K562 (cell line): ENCODE measurements around the gene FOXF2. TPM values are rescaled to one million over a fixed set of nuclear protein-coding genes. Genes with fewer than 3 reads are reported as not detected.

Experiments used
- ATAC-seq: fragments of 200-7000 bp; cut with Tn5 transposase; 3 replicates; pipeline ENCODE4 v1.9.1; 2020; ENCODE audit warnings: moderate library complexity
- BruUV-seq: library from RNA; stranded (reverse); fragments of 400-500 nt; replicated peaks from 2 replicates; lab custom pipeline; 2021; lab: Mats Ljungman, UMichigan
- CTCF ChIA-PET: fragments of 300-600 bp; formaldehyde crosslinking; extraction: SDS; loops from one replicate; lab custom pipeline; 2021; ENCODE audit warnings: low intra/inter-chr PET ratio; lab: Yijun Ruan, JAX
- POLR2A ChIA-PET: fragments of 300-600, 350-650 bp; sonication (Branson Sonifier 250); formaldehyde crosslinking; extraction: SDS; loops from one replicate; lab custom pipeline; 2021; ENCODE audit warnings: antibody characterized with exemption, inconsistent platforms; lab: Yijun Ruan, JAX
- DNase-seq, 4 experiments: peaks; one replicate each; pipeline versions ENCODE4 v3.0.0 to v3.0.0-alpha.2; 2011 to 2018; ENCODE audit warnings: low spot score in 3 of 4, mixed read lengths in 3 of 4; ENCODE audit errors: extremely low read depth in 1 of 4
- FAIRE-seq: peaks from 2 replicates; lab custom pipeline; 2011; peaks lifted over from hg19 to GRCh38; lab: Jason Lieb, UNC
- H2AFZ ChIP-seq: 2 replicates; pipeline ENCODE4 v1.6.0; 2011; ENCODE audit warnings: low read depth, low read length, control low read depth, inconsistent platforms
- H3K27ac ChIP-seq: fragments of 200-600 bp; 3 replicates; pipeline ENCODE4 v1.8.0; 2011; ENCODE audit warnings: low read depth, mild to moderate bottlenecking, control low read depth, inconsistent platforms, low read length, moderate library complexity, mixed read lengths; ENCODE audit errors: extremely low read depth
- H3K27me3 ChIP-seq, 2 experiments: fragments of 300-600 bp in 1 of 2; 2 replicates in 1 of 2; 3 replicates in 1 of 2; pipeline versions ENCODE4 v1.6.0 to v1.8.0; 2011; ENCODE audit warnings: inconsistent platforms in 2 of 2, low read length in 2 of 2, mild to moderate bottlenecking in 1 of 2, mixed read lengths in 1 of 2, moderate library complexity in 1 of 2; ENCODE audit not compliant: control insufficient read depth in 2 of 2, insufficient read depth in 2 of 2
- H3K36me3 ChIP-seq: fragments of 300-600 bp; 3 replicates; pipeline ENCODE4 v1.8.0; 2011; ENCODE audit warnings: mild to moderate bottlenecking, low read length, inconsistent platforms; ENCODE audit not compliant: control insufficient read depth, insufficient read depth
- H3K4me1 ChIP-seq, 2 experiments: fragments of 200-600 bp in 1 of 2; replicated peaks in 1 of 2; 2 replicates in 1 of 2; 3 replicates in 1 of 2; pipeline versions ENCODE4 v1.5.1 to v1.8.0; 2011; ENCODE audit warnings: inconsistent platforms in 2 of 2, low read length in 2 of 2, mild to moderate bottlenecking in 1 of 2, mixed read lengths in 1 of 2, moderate library complexity in 1 of 2; ENCODE audit not compliant: control insufficient read depth in 2 of 2, insufficient read depth in 2 of 2
- H3K4me2 ChIP-seq: 2 replicates; pipeline ENCODE4 v1.6.1; 2011; ENCODE audit warnings: low read length, control low read depth, inconsistent platforms, mixed read lengths; ENCODE audit not compliant: insufficient read depth
- H3K4me3 ChIP-seq: fragments of 200-600 bp; sonication (generic), shearing (Covaris generic); 2 replicates; pipeline ENCODE4 v1.5.1; 2016; ENCODE audit warnings: control low read depth, inconsistent platforms
- H3K79me2 ChIP-seq: fragments of 200-600 bp; 3 replicates; pipeline ENCODE4 v1.8.0; 2011; ENCODE audit warnings: low read length, inconsistent platforms; ENCODE audit not compliant: control insufficient read depth, insufficient read depth
- H3K9ac ChIP-seq, 2 experiments: 2 replicates each; pipeline versions ENCODE4 v1.6.0 to v1.6.1; 2011; ENCODE audit warnings: low read depth in 2 of 2, low read length in 2 of 2, control low read depth in 1 of 2, inconsistent platforms in 1 of 2, mild to moderate bottlenecking in 1 of 2, mixed read lengths in 1 of 2; ENCODE audit not compliant: insufficient read depth in 1 of 2
- H3K9me1 ChIP-seq: one replicate; pipeline ENCODE4 v1.6.0; 2011; ENCODE audit warnings: inconsistent platforms, mild to moderate bottlenecking, low read length, moderate library complexity; ENCODE audit not compliant: control insufficient read depth, insufficient read depth
- H3K9me3 ChIP-seq: replicated peaks from 2 replicates; pipeline ENCODE4 v1.5.1; 2011; ENCODE audit warnings: low read depth, low read length, inconsistent platforms; ENCODE audit not compliant: control insufficient read depth, insufficient read depth
- H4K20me1 ChIP-seq: replicated peaks from 2 replicates; pipeline ENCODE4 v1.6.1; 2011; ENCODE audit warnings: low read length, inconsistent platforms, mixed read lengths; ENCODE audit not compliant: control insufficient read depth, insufficient read depth
- CUX1 ChIP-seq: fragments of 200-800 bp; sonication (Bioruptor generic); IDR thresholded peaks from 2 replicates; pipeline ENCODE4 v1.6.1; 2016; ENCODE audit warnings: missing genetic modification characterization, missing compliant biosample characterization
- HNRNPH1 ChIP-seq: fragments of 200-400 bp; formaldehyde crosslinking; optimal IDR thresholded peaks from 2 replicates; pipeline ENCODE3; 2017; ENCODE audit warnings: low read depth, mild to moderate bottlenecking, low read length, moderate library complexity
- MAZ ChIP-seq, 2 experiments: fragments of 450-650 bp in 1 of 2; sonication (generic) in 1 of 2; formaldehyde crosslinking; IDR thresholded peaks in 1 of 2; conservative IDR thresholded peaks in 1 of 2; 2 replicates each; pipeline versions ENCODE4 v1.4.0 to v1.5.0; 2020; ENCODE audit warnings: mild to moderate bottlenecking in 1 of 2, missing genetic modification reagents in 1 of 2
- MNT ChIP-seq, 2 experiments: fragments of 450-650 bp; conservative IDR thresholded peaks; 2 replicates each; pipeline ENCODE4 v1.6.1; 2017; ENCODE audit warnings: mild to moderate bottlenecking in 2 of 2, moderate library complexity in 2 of 2
- NR1H2 ChIP-seq: sonication (generic); formaldehyde crosslinking; IDR thresholded peaks from 2 replicates; pipeline ENCODE4 v1.4.0; 2020; ENCODE audit warnings: mild to moderate bottlenecking, missing genetic modification reagents
- PRMT5 ChIP-seq: sonication (generic); formaldehyde crosslinking; IDR thresholded peaks from 2 replicates; pipeline ENCODE4 v1.5.0; 2020; ENCODE audit warnings: missing genetic modification reagents
- SIRT6 ChIP-seq: IDR thresholded peaks from one replicate; pipeline ENCODE4 v1.6.1; 2012; ENCODE audit warnings: low read depth, mild to moderate bottlenecking, control low read depth, inconsistent platforms, low read length, moderate library complexity
- ZNF384 ChIP-seq: IDR thresholded peaks from 2 replicates; pipeline ENCODE4 v1.6.1; 2012; ENCODE audit warnings: low read depth, low read length, improper control_type of control experiment
- ZNF512 ChIP-seq: IDR thresholded peaks from 2 replicates; pipeline ENCODE4 v1.6.1; 2016; ENCODE audit warnings: missing genetic modification characterization, missing compliant biosample characterization
- ZNF551 ChIP-seq: fragments of 250-450 bp; sonication (Bioruptor Pico); IDR thresholded peaks from 2 replicates; pipeline ENCODE4 v1.5.0; 2021; ENCODE audit warnings: mild to moderate bottlenecking, moderate library complexity
- WGBS: fragments of 100-300 bp; shearing (Covaris generic); methylation state at CpG from one replicate; pipeline ENCODE4 v1.1.6; 2016; ENCODE audit warnings: low coverage, mixed read lengths; ENCODE audit not compliant: insufficient coverage; ENCODE audit errors: missing lambda C conversion rate; 5-methylcytosine and 5-hydroxymethylcytosine counted together
- in situ Hi-C: fragments of 300-500 bp; cut with MboI; formaldehyde crosslinking; loops from 4 replicates; pipeline ENCODE4 v1.15.0; 2018; ENCODE audit warnings: inconsistent platforms, mixed read lengths
- intact Hi-C: fragments of 100-400 bp; cut with micrococcal nuclease; formaldehyde crosslinking; loops from 2 replicates; pipeline ENCODE4 v1.14.2; 2022
- polyA plus RNA-seq, 8 experiments: library from polyadenylated mRNA; depleted of rRNA in 4 of 8; stranded (reverse) in 5 of 8; unstranded in 3 of 8; fragments of >200 nt; fragmentation: Nextera tagmentation in 2 of 8; fragmentation: Illumina TruSeq in 1 of 8; extraction: Ambion mirVana in 2 of 8; extraction: Trizol in 1 of 8; gene quantifications; 2 replicates each; pipeline versions ENCODE4 v1.2.1 to v1.2.3, GENCODE V29; 2011 to 2014; ENCODE audit warnings: inconsistent platforms in 1 of 8, missing spikeins in 1 of 8
- total RNA-seq, 7 experiments: library from RNA; depleted of rRNA in 6 of 7; stranded (reverse); fragments of >200 nt in 6 of 7; fragmentation: Illumina TruSeq in 2 of 7; extraction: Trizol in 2 of 7; gene quantifications; 2 replicates each; pipeline versions ENCODE4 v1.2.1 to v1.2.3, GENCODE V29; 2011 to 2021; ENCODE audit warnings: low replicate concordance in 1 of 7

Gene FOXF2
- total and polyA plus RNA-seq, 9 of the 15 experiments (the other 6 are each of a cell fraction or from before 2014, with no cell fraction given): not detected

GRCh38 chr6:1422290-1422689 lies 32.9 kb downstream of the FOXF2 start:
- ChIA-PET CTCF (no interaction called here), POLR2A (interaction anchor here (0.6 to 1.1 kb wide), 3 partner anchors 14 to 1908 kb away, joined by 3 read pairs; no protein-coding TSS in a partner anchor)
- DNase-seq: no peak
- H2AFZ ChIP-seq: no peak overlapping the region
- H3K4me2 ChIP-seq: no peak overlapping the region
- no TSS peak for BruUV-seq
- 0% methylated on average over 1 of the region's 1 CpG for WGBS
- H3K9me1 ChIP-seq: no peaks in the 10 kb centered on the region
- H4K20me1 ChIP-seq: no peaks in the 10 kb centered on the region; the same call in 1 of the 2 replicates
- no peaks in the 10 kb centered on the region; a peak in 1 of 5 replicates for H3K4me1 ChIP-seq
- no peaks in the 10 kb centered on the region for H3K79me2 ChIP-seq
- H3K9ac ChIP-seq: no peak overlapping the region
- no peaks in the 10 kb centered on the region for H3K36me3 ChIP-seq
- no peak for ATAC-seq
- FAIRE-seq: no peak
- peaks cover 7 to 30% of the 10 kb centered on the region in 2 experiments; a peak in 3 of 5 replicates for H3K27me3 ChIP-seq
- no peak overlapping the region for H3K4me3 ChIP-seq
- no peaks in the 10 kb centered on the region for H3K9me3 ChIP-seq
- intact Hi-C loops: no loop called here
- no peak overlapping the region for H3K27ac ChIP-seq
- in situ Hi-C loops: loop anchor here (25.0 kb wide), 1 partner anchor 835 kb away; no protein-coding TSS in a partner anchor
- TF ChIP-seq NR1H2 (CRISPR knock-in tag) (no peak), CUX1 (CRISPR knock-in tag) (no peak), ZNF384 (no peak), SIRT6 (no peak), ZNF551 (CRISPR knock-in tag) (no peak), MAZ (CRISPR knock-in tag; conservative IDR thresholded peaks at IDR 0.05 in 1 of 2, IDR thresholded peaks at IDR 0.05 in 1 of 2) (no peak), HNRNPH1 (no peak), PRMT5 (no peak), MNT (conservative IDR thresholded peaks at IDR 0.05) (no peak), ZNF512 (tag) (no peak)
